Panc1 (cell line): ENCODE measurements around the gene CHCHD6. TPM values are rescaled to one million over a fixed set of nuclear protein-coding genes. Genes with fewer than 3 reads are reported as not detected.

Experiments
- ATAC-seq: fragments of 200-7000 bp; cut with Tn5 transposase; 2 replicates; pipeline ENCODE4 v1.9.1; 2020; ENCODE audit warnings: mild to moderate bottlenecking, moderate library complexity
- BruUV-seq: library from RNA; stranded (reverse); fragments of 400-500 nt; replicated peaks from 2 replicates; lab custom pipeline; 2021; lab: Mats Ljungman, UMichigan
- CTCF ChIA-PET: fragments of 300-600 bp; sonication (Branson Sonifier 250); formaldehyde crosslinking; loops from one replicate; lab custom pipeline; 2022; ENCODE audit warnings: antibody characterized with exemption; lab: Charles Lee
- POLR2A ChIA-PET: fragments of 300-600 bp; sonication (Branson Sonifier 250); formaldehyde crosslinking; loops from one replicate; lab custom pipeline; 2022; ENCODE audit warnings: antibody characterized with exemption; lab: Charles Lee
- DNase-seq: peaks from one replicate; pipeline ENCODE4 v3.0.0-alpha.2; 2010; ENCODE audit warnings: low read depth, low spot score
- H3K27ac ChIP-seq: 2 replicates; pipeline ENCODE4 v1.5.1; 2011; ENCODE audit warnings: mild to moderate bottlenecking, low read length, inconsistent platforms
- H3K27me3 ChIP-seq: fragments of 200-500 bp; sonication (Bioruptor generic); 2 replicates; pipeline ENCODE4 v1.6.0; 2014; ENCODE audit warnings: low read length, inconsistent platforms; ENCODE audit not compliant: control insufficient read depth, insufficient read depth
- H3K36me3 ChIP-seq: fragments of 200-500 bp; sonication (Bioruptor generic); 2 replicates; pipeline ENCODE4 v1.5.1; 2014; ENCODE audit warnings: inconsistent platforms, mild to moderate bottlenecking, low read length, moderate library complexity; ENCODE audit not compliant: control insufficient read depth, insufficient read depth
- H3K4me1 ChIP-seq: 2 replicates; pipeline ENCODE4 v1.5.1; 2011; ENCODE audit warnings: inconsistent platforms, mild to moderate bottlenecking, low read length, moderate library complexity; ENCODE audit not compliant: control insufficient read depth, insufficient read depth
- H3K4me3 ChIP-seq, 2 experiments: 2 replicates each; pipeline ENCODE4 v1.5.1; 2011 to 2012; ENCODE audit warnings: low read depth in 2 of 2, low read length in 2 of 2, mild to moderate bottlenecking in 2 of 2, inconsistent platforms in 1 of 2, moderate library complexity in 1 of 2
- H3K9me3 ChIP-seq: fragments of 200-500 bp; sonication (Bioruptor generic); 2 replicates; pipeline ENCODE4 v1.5.1; 2014; ENCODE audit warnings: low read depth, mild to moderate bottlenecking, inconsistent platforms, low read length, moderate library complexity; ENCODE audit not compliant: control insufficient read depth, insufficient read depth
- POLR2AphosphoS5 ChIP-seq: IDR thresholded peaks from 2 replicates; pipeline ENCODE4 v1.6.1; 2012; ENCODE audit warnings: mild to moderate bottlenecking, low read depth, low read length, moderate library complexity
- SIN3A ChIP-seq: IDR thresholded peaks from 2 replicates; pipeline ENCODE4 v1.6.1; 2012; ENCODE audit warnings: low read depth, mild to moderate bottlenecking, low read length, moderate library complexity, borderline replicate concordance; ENCODE audit not compliant: insufficient read depth
- TCF7L2 ChIP-seq: IDR thresholded peaks from 2 replicates; pipeline ENCODE4 v1.6.1; 2011; ENCODE audit warnings: mild to moderate bottlenecking, low read depth, low read length, inconsistent platforms
- in situ Hi-C: cut with HindIII; loops from 2 replicates; pipeline ENCODE4 v1.10.0; 2016; ENCODE audit warnings: low sequenced_read_pairs, low pct_unique_long_range_greater_than_20kb
- intact Hi-C: fragments of 100-400 bp; cut with micrococcal nuclease; formaldehyde crosslinking; loops from one replicate; pipeline ENCODE4 v1.10.0; 2022; ENCODE audit not compliant: unreplicated experiment
- total RNA-seq: library from RNA; stranded (reverse); gene quantifications from one replicate; pipeline ENCODE4 v1.2.1, GENCODE V29; 2021; ENCODE audit not compliant: unreplicated experiment
- TF ChIP-seq, protein P1 (sequence below): fragments of 450-650 bp; IDR thresholded peaks from 2 replicates; pipeline ENCODE4 v1.5.1; 2017; ENCODE audit warnings: mild to moderate bottlenecking
- TF ChIP-seq, protein P2 (sequence below), 2 experiments: IDR thresholded peaks; 2 replicates each; pipeline ENCODE4 v1.6.1; 2011 to 2012; ENCODE audit warnings: low read depth in 2 of 2, control low read depth in 1 of 2, low read length in 1 of 2, mild to moderate bottlenecking in 1 of 2, moderate library complexity in 1 of 2; ENCODE audit not compliant: insufficient read depth in 1 of 2

CHCHD6 gene
- total RNA-seq, 1 experiment from 2014 or later = 31.5 TPM

DNA sequence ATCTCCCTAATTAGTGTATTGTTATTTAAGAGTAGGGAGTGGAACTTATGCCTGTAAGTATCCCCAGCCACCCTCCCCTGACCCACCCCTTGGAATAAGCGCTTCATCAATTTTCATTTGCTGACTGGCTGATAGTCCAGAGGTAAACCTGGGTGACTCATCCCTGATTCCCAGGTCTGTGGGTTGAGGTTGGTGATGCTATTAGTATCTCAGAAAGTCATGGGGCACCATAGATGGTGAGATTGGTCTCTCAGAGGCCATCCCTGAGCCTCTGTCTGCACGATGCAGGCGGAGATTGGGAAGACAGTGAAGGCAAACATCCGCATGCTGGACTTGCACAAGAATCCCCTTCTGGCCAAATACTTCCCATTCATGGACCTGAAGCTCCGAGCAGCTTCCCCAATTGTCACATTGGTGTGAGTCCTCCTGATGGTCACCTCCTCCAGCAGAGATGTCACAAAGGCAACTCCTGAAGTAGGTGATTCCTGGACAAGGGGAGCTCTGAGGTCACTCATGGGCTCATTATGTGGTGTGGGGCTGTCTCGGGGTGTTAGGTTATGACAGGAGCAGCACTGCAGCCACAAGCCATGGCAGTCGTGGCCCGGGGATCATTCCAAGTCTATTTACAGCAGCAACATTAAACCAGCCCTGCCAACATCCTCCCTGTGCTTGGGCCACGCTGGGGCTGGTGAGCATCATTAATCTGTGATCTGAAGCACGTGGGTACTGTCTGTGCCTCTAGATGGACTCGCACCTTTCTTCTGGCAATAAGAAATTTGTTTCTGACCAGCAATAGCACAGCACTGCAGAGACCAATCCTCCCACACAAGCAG is 42.3 kb upstream of the CHCHD6 start:
- ChIA-PET POLR2A (no interaction called here), CTCF (no interaction called here)
- peaks cover 20% of the 10 kb centered on the region for H3K27me3 ChIP-seq
- no TSS peak for BruUV-seq
- 0 out of 2 replicates have a peak, but pooled peaks cover 2% of the 10 kb centered on the region for H3K36me3 ChIP-seq
- no peak for ATAC-seq
- no peaks in the 10 kb centered on the region for H3K9me3 ChIP-seq
- no peak for TF ChIP-seq TCF7L2
- TF ChIP-seq POLR2AphosphoS5 = no peak
- TF ChIP-seq SIN3A = no peak
- TF ChIP-seq, protein P1, sequence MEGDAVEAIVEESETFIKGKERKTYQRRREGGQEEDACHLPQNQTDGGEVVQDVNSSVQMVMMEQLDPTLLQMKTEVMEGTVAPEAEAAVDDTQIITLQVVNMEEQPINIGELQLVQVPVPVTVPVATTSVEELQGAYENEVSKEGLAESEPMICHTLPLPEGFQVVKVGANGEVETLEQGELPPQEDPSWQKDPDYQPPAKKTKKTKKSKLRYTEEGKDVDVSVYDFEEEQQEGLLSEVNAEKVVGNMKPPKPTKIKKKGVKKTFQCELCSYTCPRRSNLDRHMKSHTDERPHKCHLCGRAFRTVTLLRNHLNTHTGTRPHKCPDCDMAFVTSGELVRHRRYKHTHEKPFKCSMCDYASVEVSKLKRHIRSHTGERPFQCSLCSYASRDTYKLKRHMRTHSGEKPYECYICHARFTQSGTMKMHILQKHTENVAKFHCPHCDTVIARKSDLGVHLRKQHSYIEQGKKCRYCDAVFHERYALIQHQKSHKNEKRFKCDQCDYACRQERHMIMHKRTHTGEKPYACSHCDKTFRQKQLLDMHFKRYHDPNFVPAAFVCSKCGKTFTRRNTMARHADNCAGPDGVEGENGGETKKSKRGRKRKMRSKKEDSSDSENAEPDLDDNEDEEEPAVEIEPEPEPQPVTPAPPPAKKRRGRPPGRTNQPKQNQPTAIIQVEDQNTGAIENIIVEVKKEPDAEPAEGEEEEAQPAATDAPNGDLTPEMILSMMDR = no peak
- TF ChIP-seq, protein P2, sequence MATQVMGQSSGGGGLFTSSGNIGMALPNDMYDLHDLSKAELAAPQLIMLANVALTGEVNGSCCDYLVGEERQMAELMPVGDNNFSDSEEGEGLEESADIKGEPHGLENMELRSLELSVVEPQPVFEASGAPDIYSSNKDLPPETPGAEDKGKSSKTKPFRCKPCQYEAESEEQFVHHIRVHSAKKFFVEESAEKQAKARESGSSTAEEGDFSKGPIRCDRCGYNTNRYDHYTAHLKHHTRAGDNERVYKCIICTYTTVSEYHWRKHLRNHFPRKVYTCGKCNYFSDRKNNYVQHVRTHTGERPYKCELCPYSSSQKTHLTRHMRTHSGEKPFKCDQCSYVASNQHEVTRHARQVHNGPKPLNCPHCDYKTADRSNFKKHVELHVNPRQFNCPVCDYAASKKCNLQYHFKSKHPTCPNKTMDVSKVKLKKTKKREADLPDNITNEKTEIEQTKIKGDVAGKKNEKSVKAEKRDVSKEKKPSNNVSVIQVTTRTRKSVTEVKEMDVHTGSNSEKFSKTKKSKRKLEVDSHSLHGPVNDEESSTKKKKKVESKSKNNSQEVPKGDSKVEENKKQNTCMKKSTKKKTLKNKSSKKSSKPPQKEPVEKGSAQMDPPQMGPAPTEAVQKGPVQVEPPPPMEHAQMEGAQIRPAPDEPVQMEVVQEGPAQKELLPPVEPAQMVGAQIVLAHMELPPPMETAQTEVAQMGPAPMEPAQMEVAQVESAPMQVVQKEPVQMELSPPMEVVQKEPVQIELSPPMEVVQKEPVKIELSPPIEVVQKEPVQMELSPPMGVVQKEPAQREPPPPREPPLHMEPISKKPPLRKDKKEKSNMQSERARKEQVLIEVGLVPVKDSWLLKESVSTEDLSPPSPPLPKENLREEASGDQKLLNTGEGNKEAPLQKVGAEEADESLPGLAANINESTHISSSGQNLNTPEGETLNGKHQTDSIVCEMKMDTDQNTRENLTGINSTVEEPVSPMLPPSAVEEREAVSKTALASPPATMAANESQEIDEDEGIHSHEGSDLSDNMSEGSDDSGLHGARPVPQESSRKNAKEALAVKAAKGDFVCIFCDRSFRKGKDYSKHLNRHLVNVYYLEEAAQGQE (IDR thresholded peaks at IDR 0.05; ENCODE audit: insufficient read depth in 1 of 2, low read depth in 2 of 2, low read length in 1 of 2) = no peak
- intact Hi-C loops (loop anchor here (10.0 kb wide), 1 partner anchor 137 kb away; the partner anchor contains the start of gene CHST13), in situ Hi-C loops (no loop called here)
- no peak overlapping the region for H3K4me3 ChIP-seq
- no peak overlapping the region for H3K27ac ChIP-seq
- no peaks in the 10 kb centered on the region for H3K4me1 ChIP-seq
- no peak for DNase-seq

- TF ChIP-seq TCF7L2 (no peak), SIN3A (no peak), POLR2AphosphoS5 (no peak)
- TF ChIP-seq, protein P2 (IDR thresholded peaks at IDR 0.05; ENCODE audit: insufficient read depth in 1 of 2, low read depth in 2 of 2, low read length in 1 of 2) = no peak
- TF ChIP-seq, protein P1 = no peak
- BruUV-seq = no TSS peak
- POLR2A ChIA-PET = no interaction called here
- Histone ChIP-seq H3K36me3 (0 out of 2 replicates have a peak, but pooled peaks cover 2% of the 10 kb centered on the region), H3K27me3 (peaks cover 20% of the 10 kb centered on the region), H3K9me3 (no peaks in the 10 kb centered on the region), H3K27ac (no peak overlapping the region), H3K4me1 (no peaks in the 10 kb centered on the region), H3K4me3 (no peak overlapping the region)
- DNase-seq = no peak
- intact Hi-C loops (loop anchor here (10.0 kb wide), 1 partner anchor 138 kb away; the partner anchor contains the start of gene CHST13), in situ Hi-C loops (no loop called here)
- CTCF ChIA-PET = no interaction called here
- ATAC-seq = no peak
These were observed 40.8 kb upstream of the CHCHD6 start for GRCh38 chr3:126663257-126663656.
